Hepatocyte (in vitro differentiated cells): Measurements from ENCODE around the gene KRTAP5-7.

Experiments
- EZH2 ChIP-seq: fragments of 200-600 bp; sonication (generic); IDR thresholded peaks from 2 replicates; pipeline ENCODE4 v1.6.1; 2016; ENCODE audit warnings: antibody characterized with exemption, mild to moderate bottlenecking, borderline replicate concordance
- EZH2phosphoT487 ChIP-seq: fragments of 200-600 bp; sonication (generic); IDR thresholded peaks from one replicate; pipeline ENCODE4 v1.6.1; 2018; ENCODE audit warnings: antibody characterized with exemption, mild to moderate bottlenecking, low read depth, moderate library complexity; ENCODE audit not compliant: unreplicated experiment, severe bottlenecking

- TF ChIP-seq EZH2 (no peak), EZH2phosphoT487 (no peak)
Observed at GRCh38 chr11:71498091-71498490, 29.0 kb upstream of the KRTAP5-7 start.
